Neural cell (in vitro differentiated cells): ENCODE results near the gene EVL. TPM values are rescaled to one million over a fixed set of nuclear protein-coding genes. Genes with fewer than 3 reads are reported as not detected.
"Not testable (repeated sequence)": the region's sequence is repeated elsewhere in the genome, so short reads cannot be mapped to it uniquely, and the experiment has no call there.

Experiments
- H2AFZ ChIP-seq: fragments of 200-600, 300-800 bp; sonication (generic), shearing (Covaris generic); 2 replicates; pipeline ENCODE4 v1.6.0; 2014; ENCODE audit warnings: low read depth, mild to moderate bottlenecking, antibody characterized with exemption, low read length, moderate library complexity
- H3F3A ChIP-seq: fragments of 200-600 bp; shearing (Covaris generic); 2 replicates; pipeline ENCODE4 v1.6.1; 2016; ENCODE audit warnings: mild to moderate bottlenecking, moderate library complexity, mixed read lengths, antibody characterized with exemption, low read length; ENCODE audit not compliant: insufficient read depth, poor library complexity, severe bottlenecking
- H3K27ac ChIP-seq: fragments of 200-600, 300-800 bp; sonication (generic), shearing (Covaris generic); 2 replicates; pipeline ENCODE4 v1.5.1; 2014; ENCODE audit warnings: mild to moderate bottlenecking, low read length, moderate library complexity
- H3K27me3 ChIP-seq: fragments of 300-800, 200-600 bp; sonication (generic), shearing (Covaris generic); 2 replicates; pipeline ENCODE4 v1.6.0; 2014; ENCODE audit warnings: mild to moderate bottlenecking, low read depth, low read length, moderate library complexity; ENCODE audit not compliant: insufficient read depth
- H3K36me3 ChIP-seq: fragments of 300-800, 200-600 bp; sonication (generic), shearing (Covaris generic); 2 replicates; pipeline ENCODE4 v1.5.1; 2014; ENCODE audit warnings: mild to moderate bottlenecking, antibody characterized with exemption, low read length, moderate library complexity; ENCODE audit not compliant: insufficient read depth
- H3K4me2 ChIP-seq: fragments of 300-800, 200-600 bp; sonication (generic), shearing (Covaris generic); 2 replicates; pipeline ENCODE4 v1.6.0; 2014; ENCODE audit warnings: mild to moderate bottlenecking, low read length
- H3K4me3 ChIP-seq: fragments of 300-800, 200-600 bp; sonication (generic), shearing (Covaris generic); 2 replicates; pipeline ENCODE4 v1.5.1; 2014; ENCODE audit warnings: mild to moderate bottlenecking, low read length, moderate library complexity
- H3K79me2 ChIP-seq: fragments of 200-600 bp; shearing (Covaris generic); replicated peaks from 2 replicates; pipeline ENCODE4 v1.6.0; 2014; ENCODE audit warnings: mild to moderate bottlenecking, low read length, moderate library complexity; ENCODE audit not compliant: insufficient read depth
- H3K9ac ChIP-seq: fragments of 300-800, 200-600 bp; sonication (generic), shearing (Covaris generic); 2 replicates; pipeline ENCODE4 v1.6.1; 2016; ENCODE audit warnings: mild to moderate bottlenecking, low read length, mixed read lengths
- H3K9me2 ChIP-seq: fragments of 200-600 bp; shearing (Covaris generic); 2 replicates; pipeline ENCODE4 v1.6.1; 2016; ENCODE audit warnings: mild to moderate bottlenecking, low read length, mixed read lengths; ENCODE audit not compliant: insufficient read depth
- H3K9me3 ChIP-seq: fragments of 200-600, 300-800 bp; sonication (generic), shearing (Covaris generic); 2 replicates; pipeline ENCODE4 v1.6.1; 2016; ENCODE audit warnings: mild to moderate bottlenecking, mixed run types, low read length, moderate library complexity, mixed read lengths
- H4K20me1 ChIP-seq: fragments of 200-600 bp; shearing (Covaris generic); 2 replicates; pipeline ENCODE4 v1.6.1; 2016; ENCODE audit warnings: mild to moderate bottlenecking, mixed run types; ENCODE audit not compliant: insufficient read depth
- EP300 ChIP-seq: fragments of 450-650 bp; conservative IDR thresholded peaks from 2 replicates; pipeline ENCODE4 v1.6.1; 2014; ENCODE audit warnings: antibody characterized with exemption, mild to moderate bottlenecking, moderate library complexity; ENCODE audit not compliant: poor library complexity, severe bottlenecking
- EZH2 ChIP-seq: fragments of 200-600, 300-800 bp; shearing (Covaris generic), sonication (generic); IDR thresholded peaks from 2 replicates; pipeline ENCODE4 v1.6.1; 2014; ENCODE audit warnings: antibody characterized with exemption, low read length, borderline replicate concordance, mild to moderate bottlenecking; ENCODE audit not compliant: insufficient read depth, poor library complexity, severe bottlenecking
- MXI1 ChIP-seq: fragments of 450-650 bp; conservative IDR thresholded peaks from 2 replicates; pipeline ENCODE4 v1.6.1; 2014; ENCODE audit warnings: antibody characterized with exemption, mild to moderate bottlenecking; ENCODE audit not compliant: poor library complexity, severe bottlenecking
- POLR2AphosphoS5 ChIP-seq: IDR thresholded peaks from 2 replicates; pipeline ENCODE4 v1.6.1; 2012
- RAD21 ChIP-seq: fragments of 450-650 bp; conservative IDR thresholded peaks from 2 replicates; pipeline ENCODE4 v1.6.1; 2014; ENCODE audit warnings: antibody characterized with exemption, mild to moderate bottlenecking, moderate library complexity
- REST ChIP-seq: IDR thresholded peaks from 2 replicates; pipeline ENCODE4 v1.6.1; 2012; ENCODE audit warnings: borderline replicate concordance
- SMC3 ChIP-seq: fragments of 450-650 bp; conservative IDR thresholded peaks from 2 replicates; pipeline ENCODE4 v1.6.1; 2014; ENCODE audit warnings: antibody characterized with exemption, mild to moderate bottlenecking, moderate library complexity; ENCODE audit not compliant: poor library complexity
- TAF1 ChIP-seq: IDR thresholded peaks from 2 replicates; pipeline ENCODE4 v1.6.1; 2012; ENCODE audit warnings: low read depth
- polyA plus RNA-seq: library from polyadenylated mRNA; depleted of rRNA; stranded (reverse); fragments of >200 nt; gene quantifications from 2 replicates; pipeline ENCODE4 v1.2.3, GENCODE V29; 2014
- TF ChIP-seq, protein P1 (sequence below): fragments of 450-650 bp; IDR thresholded peaks from 2 replicates; pipeline ENCODE4 v1.5.1; 2014; ENCODE audit warnings: antibody characterized with exemption, mild to moderate bottlenecking, moderate library complexity; ENCODE audit not compliant: poor library complexity, severe bottlenecking

EVL gene
- polyA plus RNA-seq, 1 donor from 2014 or later = 387 TPM

- Histone ChIP-seq H3K79me2 (peaks cover 76% of the 10 kb centered on the region), H2AFZ (no peak overlapping the region), H3K9me3 (no peaks in the 10 kb centered on the region), H3F3A (no peaks in the 10 kb centered on the region), H3K27ac (no peak overlapping the region), H4K20me1 (peaks cover 13% of the 10 kb centered on the region), H3K36me3 (no peaks in the 10 kb centered on the region), H3K9ac (no peak overlapping the region), H3K4me2 (no peak overlapping the region), H3K9me2 (no peaks in the 10 kb centered on the region), H3K27me3 (no peaks in the 10 kb centered on the region), H3K4me3 (no peak overlapping the region)
- TF ChIP-seq RAD21 = no peak
- no peak for TF ChIP-seq TAF1
- TF ChIP-seq MXI1 = no peak
- no peak for TF ChIP-seq POLR2AphosphoS5
- no peak for TF ChIP-seq EZH2
- TF ChIP-seq EP300 = no peak
- TF ChIP-seq REST = no peak
- TF ChIP-seq SMC3 = no peak
- TF ChIP-seq, protein P1, sequence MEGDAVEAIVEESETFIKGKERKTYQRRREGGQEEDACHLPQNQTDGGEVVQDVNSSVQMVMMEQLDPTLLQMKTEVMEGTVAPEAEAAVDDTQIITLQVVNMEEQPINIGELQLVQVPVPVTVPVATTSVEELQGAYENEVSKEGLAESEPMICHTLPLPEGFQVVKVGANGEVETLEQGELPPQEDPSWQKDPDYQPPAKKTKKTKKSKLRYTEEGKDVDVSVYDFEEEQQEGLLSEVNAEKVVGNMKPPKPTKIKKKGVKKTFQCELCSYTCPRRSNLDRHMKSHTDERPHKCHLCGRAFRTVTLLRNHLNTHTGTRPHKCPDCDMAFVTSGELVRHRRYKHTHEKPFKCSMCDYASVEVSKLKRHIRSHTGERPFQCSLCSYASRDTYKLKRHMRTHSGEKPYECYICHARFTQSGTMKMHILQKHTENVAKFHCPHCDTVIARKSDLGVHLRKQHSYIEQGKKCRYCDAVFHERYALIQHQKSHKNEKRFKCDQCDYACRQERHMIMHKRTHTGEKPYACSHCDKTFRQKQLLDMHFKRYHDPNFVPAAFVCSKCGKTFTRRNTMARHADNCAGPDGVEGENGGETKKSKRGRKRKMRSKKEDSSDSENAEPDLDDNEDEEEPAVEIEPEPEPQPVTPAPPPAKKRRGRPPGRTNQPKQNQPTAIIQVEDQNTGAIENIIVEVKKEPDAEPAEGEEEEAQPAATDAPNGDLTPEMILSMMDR = no peak
Observed at GRCh38 chr14:100027771-100028490, 37.3 kb upstream of the EVL start.

DNA sequence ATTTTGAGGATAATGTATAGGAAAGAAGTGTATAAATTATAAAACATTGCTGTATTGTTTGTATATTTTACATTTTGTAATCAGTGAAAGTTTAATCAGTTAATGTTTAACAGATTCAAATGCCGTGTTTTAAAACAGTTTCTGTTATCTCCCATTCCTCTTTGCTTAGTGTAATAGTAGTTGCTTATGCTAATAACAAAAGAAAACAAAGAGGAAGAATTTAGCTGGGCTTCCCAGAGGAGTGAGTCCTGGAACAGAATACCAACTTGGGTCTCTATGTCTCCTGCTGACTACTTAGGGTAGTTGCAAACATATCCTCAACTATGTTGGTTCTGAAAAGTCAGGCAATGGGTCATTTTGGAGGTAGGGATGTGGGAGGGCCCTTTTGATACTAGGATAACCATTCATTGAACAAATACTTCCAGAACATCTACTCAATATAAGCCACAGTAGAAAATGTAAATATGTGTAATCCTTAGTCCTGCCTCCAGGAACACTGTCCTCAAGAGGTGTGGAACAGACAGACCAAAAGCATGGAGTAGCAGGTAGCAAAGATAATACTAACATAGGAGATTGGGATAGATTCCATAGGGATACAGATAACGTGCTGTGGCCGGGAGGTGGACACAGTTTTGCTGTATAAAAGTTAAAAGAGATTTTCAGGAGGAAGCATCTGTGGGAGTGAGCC is 36.1 kb upstream of the EVL start:
- no peaks in the 10 kb centered on the region for H3K36me3 ChIP-seq
- TF ChIP-seq TAF1 = no peak
- TF ChIP-seq SMC3 = no peak
- TF ChIP-seq EZH2 = no peak
- TF ChIP-seq REST = no peak
- no peak for TF ChIP-seq EP300
- TF ChIP-seq RAD21 = no peak
- no peak for TF ChIP-seq MXI1
- no peak overlapping the region for H3K9ac ChIP-seq
- H3K27ac ChIP-seq = no peak overlapping the region
- peaks cover 74% of the 10 kb centered on the region for H3K79me2 ChIP-seq
- no peaks in the 10 kb centered on the region for H3K9me3 ChIP-seq
- no peaks in the 10 kb centered on the region for H3K27me3 ChIP-seq
- no peak overlapping the region for H2AFZ ChIP-seq
- no peak overlapping the region for H3K4me3 ChIP-seq
- H3K4me2 ChIP-seq = no peak overlapping the region
- H3F3A ChIP-seq = no peaks in the 10 kb centered on the region
- H4K20me1 ChIP-seq = peaks cover 14% of the 10 kb centered on the region
- no peaks in the 10 kb centered on the region for H3K9me2 ChIP-seq

DNA sequence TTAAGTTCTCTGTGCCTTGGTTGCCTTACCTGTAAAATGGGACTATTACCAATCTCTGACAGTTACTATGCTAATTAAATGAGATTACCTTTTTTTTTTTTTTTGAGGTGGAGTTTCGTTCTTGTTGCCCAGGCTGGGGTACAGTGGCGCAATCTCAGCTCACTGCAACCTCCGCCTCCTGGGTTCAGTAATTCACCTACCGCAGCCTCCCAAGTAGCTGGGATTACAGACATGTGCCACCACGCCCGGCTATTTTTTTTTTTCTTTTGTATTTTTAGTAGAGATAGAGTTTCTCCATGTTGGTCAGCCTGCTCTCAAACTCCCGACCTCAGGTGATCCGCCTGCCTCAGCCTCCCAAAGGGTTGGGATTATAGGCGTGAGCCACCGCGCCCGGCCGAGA is 35.2 kb upstream of the EVL start:
- Histone ChIP-seq H3K79me2 (peaks cover 74% of the 10 kb centered on the region), H4K20me1 (peaks cover 14% of the 10 kb centered on the region)
- H3K9me3 ChIP-seq, H3K4me2 ChIP-seq, H3K36me3 ChIP-seq, H2AFZ ChIP-seq, H3K27me3 ChIP-seq, H3K4me3 ChIP-seq, H3F3A ChIP-seq, H3K27ac ChIP-seq, H3K9ac ChIP-seq, H3K9me2 ChIP-seq: not testable (repeated sequence)
